LNCaP clone FGC (cell line): ENCODE measurements around the gene ESRRG.

Source experiments
- DNase-seq: peaks from one replicate; pipeline ENCODE4 v3.0.0-alpha.2; 2011; ENCODE audit warnings: low read depth
- H3K4me3 ChIP-seq: 2 replicates; pipeline ENCODE4 v1.5.1; 2011; ENCODE audit warnings: mild to moderate bottlenecking, low read depth, low read length, control low read depth
- TF ChIP-seq, protein P1 (sequence below): IDR thresholded peaks from 2 replicates; pipeline ENCODE4 v1.5.1; 2012; ENCODE audit warnings: mild to moderate bottlenecking; ENCODE audit not compliant: control insufficient read depth, insufficient read depth; ENCODE audit errors: extremely low read depth

Gene ESRRG

DNA sequence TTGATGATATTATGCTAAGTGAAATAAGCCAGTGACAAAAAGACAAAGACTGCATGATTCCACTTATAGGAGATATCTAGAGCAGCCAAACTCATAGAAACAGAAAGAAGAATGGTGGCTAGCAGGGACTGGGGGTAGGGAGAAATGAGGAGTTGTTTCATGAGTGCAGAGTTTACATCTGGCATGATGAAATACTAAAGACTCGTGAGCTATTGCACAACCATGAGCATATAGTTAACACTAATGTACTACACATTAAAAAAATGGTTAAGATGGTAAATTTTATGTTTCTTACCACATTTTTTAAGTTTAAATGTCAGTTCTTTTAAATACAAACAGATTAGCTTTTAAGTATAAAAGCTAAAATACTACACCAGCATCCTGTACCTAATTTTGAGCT is 57.8 kb downstream of the ESRRG start:
- H3K4me3 ChIP-seq: no peak overlapping the region
- DNase-seq: no peak
- TF ChIP-seq, protein P1, sequence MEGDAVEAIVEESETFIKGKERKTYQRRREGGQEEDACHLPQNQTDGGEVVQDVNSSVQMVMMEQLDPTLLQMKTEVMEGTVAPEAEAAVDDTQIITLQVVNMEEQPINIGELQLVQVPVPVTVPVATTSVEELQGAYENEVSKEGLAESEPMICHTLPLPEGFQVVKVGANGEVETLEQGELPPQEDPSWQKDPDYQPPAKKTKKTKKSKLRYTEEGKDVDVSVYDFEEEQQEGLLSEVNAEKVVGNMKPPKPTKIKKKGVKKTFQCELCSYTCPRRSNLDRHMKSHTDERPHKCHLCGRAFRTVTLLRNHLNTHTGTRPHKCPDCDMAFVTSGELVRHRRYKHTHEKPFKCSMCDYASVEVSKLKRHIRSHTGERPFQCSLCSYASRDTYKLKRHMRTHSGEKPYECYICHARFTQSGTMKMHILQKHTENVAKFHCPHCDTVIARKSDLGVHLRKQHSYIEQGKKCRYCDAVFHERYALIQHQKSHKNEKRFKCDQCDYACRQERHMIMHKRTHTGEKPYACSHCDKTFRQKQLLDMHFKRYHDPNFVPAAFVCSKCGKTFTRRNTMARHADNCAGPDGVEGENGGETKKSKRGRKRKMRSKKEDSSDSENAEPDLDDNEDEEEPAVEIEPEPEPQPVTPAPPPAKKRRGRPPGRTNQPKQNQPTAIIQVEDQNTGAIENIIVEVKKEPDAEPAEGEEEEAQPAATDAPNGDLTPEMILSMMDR: no peak

- no peak overlapping the region for H3K4me3 ChIP-seq
- DNase-seq: no peak
- TF ChIP-seq, protein P1: no peak
These were observed 60.5 kb downstream of the ESRRG start for GRCh38 chr1:216662681-216663080.

- TF ChIP-seq, protein P1: no peak
- no peak for DNase-seq
- no peak overlapping the region for H3K4me3 ChIP-seq
These were observed 62.7 kb downstream of the ESRRG start for GRCh38 chr1:216660561-216660960.

DNA sequence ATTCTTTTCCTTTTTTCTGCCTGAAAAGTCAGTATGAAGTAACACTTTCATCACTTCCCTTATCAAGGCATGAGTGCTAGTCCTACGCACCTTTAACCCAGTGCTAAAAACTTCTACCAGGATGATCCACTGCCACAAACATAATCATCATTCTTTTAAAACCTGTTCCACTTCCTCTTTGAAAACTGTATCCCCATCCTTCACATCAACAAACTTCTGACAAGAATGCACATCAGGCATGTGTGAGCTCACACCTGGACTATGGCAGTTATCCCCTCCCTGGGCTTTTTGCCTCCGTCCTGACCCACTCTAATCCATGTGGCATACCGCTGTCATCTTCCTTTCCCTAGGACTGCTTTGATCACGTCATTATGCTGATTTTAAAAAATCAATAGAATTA is 70.2 kb downstream of the ESRRG start:
- no peak overlapping the region for H3K4me3 ChIP-seq
- TF ChIP-seq, protein P1: no peak
- no peak for DNase-seq

- no peak for DNase-seq
- TF ChIP-seq, protein P1: no peak
These were observed 71.3 kb downstream of the ESRRG start for GRCh38 chr1:216651826-216652418.

GRCh38 chr1:216643176-216643575 is 80.1 kb downstream of the ESRRG start:
- TF ChIP-seq, protein P1: no peak
- DNase-seq: no peak
- no peak overlapping the region for H3K4me3 ChIP-seq

More at GRCh38 chr1:216651826-216652418, 71.3 kb downstream of the ESRRG start:
- no peak overlapping the region for H3K4me3 ChIP-seq
